ENCODE results near the gene CCNG1. TPM values are rescaled to one million over a fixed set of nuclear protein-coding genes. Genes with fewer than 3 reads are reported as not detected.

The CCNG1 gene
- total RNA-seq, 8 experiments from 2014 or later, result 141 to 258 (median 173) TPM

GRCh38 chr5:163473635-163474243, 36.3 kb downstream of the CCNG1 start:
- peak in 2 of 8 experiments; percentile 58 to 61 for ATAC-seq (replicated peaks in 6 of 8)
- H3K4me3 ChIP-seq, result no peak overlapping the region
- WGBS, 10 experiments, result 71 to 100% (median 95%) methylated on average over 2 to 3 of the region's 3 CpGs
- no peaks in the 10 kb centered on the region for H3K4me1 ChIP-seq (replicated peaks in 1 of 2)
- in situ Hi-C loops (cut with MboI; ENCODE audit: low pct_unique_long_range_greater_than_20kb in 2 of 9, low sequenced_read_pairs in 9 of 9, unreplicated experiment in 9 of 9), result no loop called here
- no peak overlapping the region for H3K27ac ChIP-seq

- 83 to 100% (median 96%) methylated on average over 2 of the region's 2 CpGs for WGBS, 10 experiments
- no peak for ATAC-seq (replicated peaks in 6 of 8)
- in situ Hi-C loops (cut with MboI; ENCODE audit: low pct_unique_long_range_greater_than_20kb in 2 of 9, low sequenced_read_pairs in 9 of 9, unreplicated experiment in 9 of 9), result no loop called here
- no peaks in the 10 kb centered on the region for H3K4me1 ChIP-seq (replicated peaks in 1 of 2)
- H3K4me3 ChIP-seq, result no peak overlapping the region
- no peak overlapping the region for H3K27ac ChIP-seq
These were observed 38.0 kb downstream of the CCNG1 start for GRCh38 chr5:163475411-163475810.

- Histone ChIP-seq H3K4me3 (no peak overlapping the region), H3K4me1 (replicated peaks in 1 of 2) (no peaks in the 10 kb centered on the region), H3K27ac (no peak overlapping the region)
- 11 to 100% (median 89%) methylated on average over 1 to 2 of the region's 2 CpGs for WGBS, 10 experiments
- in situ Hi-C loops (cut with MboI; ENCODE audit: low pct_unique_long_range_greater_than_20kb in 2 of 9, low sequenced_read_pairs in 9 of 9, unreplicated experiment in 9 of 9), result no loop called here
- ATAC-seq (replicated peaks in 6 of 8), result peak in 3 of 8 experiments; percentile 26 to 90 (median 81)
These were observed 41.0 kb downstream of the CCNG1 start for GRCh38 chr5:163478126-163478981.

GRCh38 chr5:163478982-163479271, 41.5 kb downstream of the CCNG1 start:
- no peak overlapping the region for H3K4me3 ChIP-seq
- ATAC-seq (replicated peaks in 6 of 8), result peak in 2 of 8 experiments; percentile 18 to 34
- H3K27ac ChIP-seq, result no peak overlapping the region
- no peaks in the 10 kb centered on the region for H3K4me1 ChIP-seq (replicated peaks in 1 of 2)
- WGBS, 10 experiments, result 67 to 100% (median 95%) methylated on average over 1 of the region's 1 CpG; no CpG with 5 or more reads in 4 of the 10 experiments
- in situ Hi-C loops (cut with MboI; ENCODE audit: low pct_unique_long_range_greater_than_20kb in 2 of 9, low sequenced_read_pairs in 9 of 9, unreplicated experiment in 9 of 9), result no loop called here

GRCh38 chr5:163489055-163489744, 51.8 kb downstream of the CCNG1 start:
- peak in 2 of 8 experiments; percentile 23 to 70 for ATAC-seq (replicated peaks in 6 of 8)
- Histone ChIP-seq H3K4me1 (replicated peaks in 1 of 2) (no peaks in the 10 kb centered on the region), H3K4me3 (no peak overlapping the region), H3K27ac (no peak overlapping the region)
- 56 to 100% (median 90%) methylated on average over 2 of the region's 6 CpGs; no CpG with 5 or more reads in 5 of the 10 experiments for WGBS, 10 experiments
- in situ Hi-C loops (cut with MboI; ENCODE audit: low pct_unique_long_range_greater_than_20kb in 2 of 9, low sequenced_read_pairs in 9 of 9, unreplicated experiment in 9 of 9), result no loop called here

GRCh38 chr5:163489745-163490075, 52.3 kb downstream of the CCNG1 start:
- no peaks in the 10 kb centered on the region for H3K4me1 ChIP-seq (replicated peaks in 1 of 2)
- H3K27ac ChIP-seq, result no peak overlapping the region
- in situ Hi-C loops (cut with MboI; ENCODE audit: low pct_unique_long_range_greater_than_20kb in 2 of 9, low sequenced_read_pairs in 9 of 9, unreplicated experiment in 9 of 9), result no loop called here
- 75 to 100% (median 98%) methylated on average over 1 to 3 of the region's 3 CpGs; no CpG with 5 or more reads in 2 of the 10 experiments for WGBS, 10 experiments
- ATAC-seq (replicated peaks in 6 of 8), result no peak
- H3K4me3 ChIP-seq, result no peak overlapping the region

Other genes with a start within 250 kb of the CCNG1 start
- 10 to 100 TPM; 17.3 to 35.4 (median 19.4) TPM for gene NUDCD2, start 22.5 kb downstream of the CCNG1 start, total RNA-seq
- gene HMMR, start 23.0 kb downstream of the CCNG1 start, total RNA-seq, result 10 to 100 TPM in 3 of 8 experiments, 1 to 10 TPM in 4, under 1 TPM in 1; 0.86 to 37.5 (median 3.4) TPM
- gene MAT2B, start 68.0 kb downstream of the CCNG1 start, total RNA-seq, result 10 to 100 TPM; 30.2 to 90.3 (median 46.4) TPM